GM19025 (cell line): Measurements from ENCODE around the gene STK33.
A peak's percentile ranks its signal among the peaks of the same experiment; 100 is the strongest.

Experiments
- ATAC-seq: cut with Tn5 transposase; IDR thresholded peaks from one replicate; pipeline ENCODE4 v1.9.1; 2021; ENCODE audit warnings: mild to moderate bottlenecking, low read depth, moderate library complexity; ENCODE audit not compliant: unreplicated experiment

STK33 gene

DNA sequence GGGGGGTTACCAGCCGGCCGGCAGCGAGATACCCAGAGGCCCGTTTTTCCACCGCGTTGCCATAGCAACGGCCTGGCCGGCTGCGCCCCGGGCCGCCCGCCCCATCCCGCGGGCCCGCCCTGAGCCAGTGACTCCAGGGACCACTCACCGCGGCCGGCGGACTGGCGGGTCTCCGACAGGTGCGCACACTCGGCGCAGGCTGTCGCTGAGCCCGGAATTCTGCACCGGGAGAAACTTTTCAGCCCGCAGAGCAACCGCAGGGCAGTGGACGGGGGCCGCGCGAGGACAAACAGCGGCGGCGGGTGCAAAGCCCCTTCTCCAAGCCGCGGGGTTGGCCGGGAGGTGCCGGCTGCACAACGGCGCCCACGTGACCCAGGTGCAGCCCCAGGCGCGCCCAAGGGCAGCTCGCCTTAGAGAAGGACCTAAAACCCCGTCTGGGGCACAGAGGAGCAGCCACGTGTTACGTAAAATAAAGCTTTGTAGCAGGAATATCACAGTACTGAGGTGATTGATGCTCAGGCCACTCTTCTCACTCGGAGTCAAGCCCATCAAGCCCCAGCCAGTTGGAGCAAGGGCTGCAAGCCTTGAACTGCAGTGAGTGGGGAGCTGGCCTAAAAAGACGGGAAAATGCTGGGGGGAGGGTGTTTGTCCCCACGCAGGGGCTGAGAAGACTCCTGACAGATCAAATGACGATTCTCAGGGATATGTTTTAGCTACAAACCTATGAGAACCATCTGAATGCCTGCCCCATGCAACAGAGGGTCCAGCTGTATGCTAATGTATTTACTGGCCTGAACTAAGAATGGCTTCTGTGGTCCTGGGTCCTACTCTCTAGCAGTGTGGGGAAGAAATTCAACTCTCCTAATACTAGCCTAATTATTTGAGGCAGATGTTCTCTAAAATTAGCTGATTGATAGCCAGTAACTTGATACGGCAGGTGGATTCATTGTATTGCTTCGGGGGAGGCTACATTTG is at the start of gene STK33:
STK33 (minus strand) TSS at position 294 of the 975 bp plus-strand sequence. CDS start 119,323 bp downstream, outside the sequence.
- ATAC-seq = peak; percentile 94

DNA sequence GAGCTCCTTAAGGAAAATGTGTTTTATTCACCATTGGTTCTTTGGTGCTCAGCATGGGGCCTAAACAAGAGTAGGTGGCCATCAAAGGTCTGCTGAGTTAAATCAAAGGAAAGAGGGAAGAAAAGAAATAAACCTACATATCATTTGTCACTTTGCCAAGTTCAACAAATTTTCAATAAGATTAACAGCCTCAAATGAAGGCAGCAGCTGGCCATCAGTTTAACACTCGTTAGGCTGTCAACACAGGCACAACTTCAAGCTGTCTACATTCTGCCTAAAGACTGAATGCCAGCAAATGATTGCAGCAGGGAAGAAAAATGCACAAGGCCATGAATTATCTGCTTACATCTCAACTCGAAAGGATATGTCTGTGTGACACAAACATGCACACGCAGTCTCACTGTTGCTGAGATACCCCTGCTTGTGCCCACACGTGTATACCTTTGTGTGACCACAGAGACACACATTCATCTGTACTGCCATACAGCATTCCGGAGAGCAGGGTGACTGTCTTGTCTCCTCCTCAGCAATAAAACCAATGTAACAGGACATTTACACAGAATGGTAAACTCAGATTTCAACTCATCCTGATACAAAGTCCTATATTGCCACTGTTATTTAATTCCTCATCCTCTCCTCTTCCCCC is 48.3 kb upstream of the STK33 start:
- ATAC-seq = no peak

DNA sequence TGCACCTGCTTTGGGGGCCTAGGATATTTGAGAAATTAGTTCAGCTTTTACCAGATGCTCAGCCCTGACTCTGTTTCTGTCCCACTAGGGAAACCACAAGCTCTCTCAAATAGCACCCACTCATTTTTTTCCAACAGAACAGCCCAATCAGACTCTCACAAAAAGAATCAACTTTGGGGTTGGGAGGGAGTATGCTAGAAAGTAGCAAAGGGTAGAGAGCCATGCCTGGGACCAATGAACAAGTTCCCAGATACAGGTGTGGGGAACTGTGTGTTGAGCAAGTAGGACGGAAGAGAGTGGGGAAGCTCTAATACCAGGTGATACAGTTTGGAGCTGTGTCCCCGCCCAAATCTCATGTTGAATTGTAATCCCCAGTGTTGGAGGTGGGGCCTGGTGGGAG is 47.3 kb upstream of the STK33 start:
- no peak for ATAC-seq

DNA sequence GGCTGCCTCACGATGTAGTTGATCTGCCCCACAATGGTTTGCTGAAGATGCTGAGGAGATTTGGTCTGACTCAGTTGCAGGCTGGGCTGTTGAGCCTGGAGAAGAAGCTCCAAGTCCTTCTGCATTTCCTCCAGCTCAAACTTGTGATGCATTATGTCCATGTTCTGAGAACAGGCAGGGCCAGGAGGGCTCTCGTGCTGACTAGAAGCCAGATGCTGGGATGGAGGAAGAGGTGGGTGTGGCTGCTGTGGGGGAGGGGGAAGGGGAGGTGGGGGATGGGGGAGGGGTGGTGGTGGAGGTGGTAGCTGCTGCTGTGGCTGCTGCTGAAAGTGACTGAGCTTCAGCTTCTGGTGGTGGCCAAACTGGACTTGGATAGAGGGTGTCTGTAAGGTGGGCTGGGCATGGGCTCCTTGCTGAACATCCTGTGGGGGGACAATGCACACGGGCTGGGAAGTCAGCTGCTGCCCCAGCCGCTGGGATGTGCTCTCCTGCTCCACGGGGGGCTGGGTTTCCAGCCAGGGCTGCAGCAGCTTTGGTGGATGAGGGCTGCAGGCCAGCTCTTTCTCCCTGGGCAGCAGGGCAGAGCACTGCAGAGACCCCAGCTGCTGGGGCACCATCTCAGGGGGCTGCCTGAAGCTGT is 46.4 kb upstream of the STK33 start:
- no peak for ATAC-seq

DNA sequence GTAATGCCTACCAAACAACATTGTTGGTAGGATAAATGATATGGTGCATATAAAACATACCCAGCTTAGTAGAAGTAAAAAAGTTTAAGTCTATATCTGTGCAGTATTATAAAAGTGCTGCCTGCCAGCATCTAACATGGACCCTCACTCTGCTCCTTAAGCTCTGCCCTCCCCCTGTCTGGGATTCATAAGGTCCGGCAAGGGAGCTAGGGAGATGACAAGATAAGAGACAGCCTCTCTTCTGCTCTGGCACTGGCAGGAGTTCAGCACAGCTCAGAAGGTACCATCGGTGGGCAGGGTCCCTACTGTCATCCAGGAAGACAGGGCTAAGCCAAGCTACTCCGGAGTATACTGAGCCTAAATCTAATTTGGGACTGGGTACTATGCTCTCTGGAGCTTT is 45.6 kb upstream of the STK33 start:
- no peak for ATAC-seq

DNA sequence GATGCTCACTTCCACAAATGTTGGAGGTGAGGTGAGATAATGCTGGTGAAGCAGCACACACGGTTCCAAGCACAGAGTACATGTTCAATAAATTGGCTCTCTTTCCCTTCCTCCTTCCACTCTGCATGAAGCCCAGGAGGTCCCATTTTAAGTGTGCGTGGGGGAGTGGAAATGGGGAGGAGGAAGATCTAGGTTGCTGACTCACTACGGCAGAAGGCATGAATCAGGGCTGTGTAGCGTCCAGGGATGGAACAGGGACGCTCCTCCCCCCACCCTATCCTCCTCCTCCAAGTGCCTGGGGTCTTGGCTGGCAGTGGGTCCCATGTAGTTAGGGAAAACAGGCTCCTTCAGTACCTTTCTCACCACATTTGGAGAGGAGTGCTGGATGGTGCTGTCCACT is 44.3 kb upstream of the STK33 start:
- no peak for ATAC-seq

DNA sequence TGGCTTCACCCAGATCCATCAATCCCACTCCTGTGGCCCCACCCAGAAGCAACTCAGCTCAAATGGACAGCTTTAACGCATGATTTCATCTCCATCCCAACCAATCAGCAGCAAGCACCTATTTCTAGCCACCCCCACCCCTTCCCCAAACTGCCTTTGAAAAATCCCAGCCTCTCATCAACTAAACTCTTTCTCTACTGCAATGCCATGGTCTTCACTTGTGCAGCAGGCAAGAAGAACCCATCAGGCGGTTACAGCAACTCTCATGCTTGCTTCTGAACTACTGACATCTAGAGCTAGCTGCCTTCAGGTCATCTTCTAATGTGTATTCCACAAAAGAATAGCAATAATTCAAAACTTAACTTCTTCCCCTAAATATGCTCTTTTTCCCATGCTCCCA is 42.1 kb upstream of the STK33 start:
- ATAC-seq = no peak

DNA sequence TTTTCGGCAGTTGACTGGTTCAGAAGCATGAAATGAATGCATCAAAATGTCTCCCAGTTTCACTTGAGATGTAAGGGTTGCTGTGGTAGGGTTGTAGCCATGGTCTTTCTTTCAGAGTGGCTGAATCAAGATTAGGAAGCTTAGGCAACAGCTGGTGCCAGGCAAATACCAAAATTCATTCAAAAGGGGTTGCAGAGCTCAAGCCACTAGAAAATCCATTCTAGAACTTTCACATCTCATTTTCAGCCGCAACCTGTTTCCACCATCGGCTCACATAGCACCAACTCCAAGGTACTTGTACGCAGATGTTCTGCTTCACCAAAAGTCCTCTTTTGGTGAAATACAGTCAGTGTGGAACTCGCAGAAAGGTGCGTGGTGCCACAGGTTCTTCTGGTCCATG is 40.5 kb upstream of the STK33 start:
- no peak for ATAC-seq

DNA sequence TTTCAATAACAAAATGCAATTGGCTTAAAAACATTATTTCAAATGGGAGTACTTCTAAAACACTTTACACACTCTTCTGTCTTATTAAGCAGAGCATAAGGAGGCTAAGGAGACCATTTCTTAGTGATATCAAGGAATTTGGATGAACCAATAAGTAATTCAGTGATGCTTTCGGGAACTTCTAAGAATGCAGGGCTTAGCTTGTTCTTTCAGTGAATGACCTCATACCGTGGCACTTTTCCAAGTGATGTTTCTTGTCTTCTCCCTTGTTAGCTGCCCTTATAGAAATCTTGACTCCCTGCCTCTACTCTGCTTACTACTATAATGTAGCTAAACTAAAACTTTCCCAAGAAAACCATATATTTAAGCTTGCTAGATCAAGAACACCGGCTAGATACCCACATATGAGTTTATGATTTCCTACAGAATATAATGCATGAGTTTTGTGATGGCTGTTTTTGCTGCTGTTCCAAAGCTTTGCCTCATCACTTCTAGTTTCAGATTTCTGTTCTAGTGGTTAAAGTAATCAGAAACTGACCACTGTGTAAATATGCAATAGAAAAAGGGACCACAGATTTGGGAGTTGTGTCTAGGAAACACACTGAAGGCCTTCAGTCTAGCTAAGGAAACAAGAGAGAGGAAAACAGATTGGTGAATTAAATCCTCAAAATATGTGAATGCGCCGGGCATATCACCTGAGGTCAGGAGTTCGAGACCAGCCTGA is 37.5 kb upstream of the STK33 start:
- ATAC-seq = no peak

DNA sequence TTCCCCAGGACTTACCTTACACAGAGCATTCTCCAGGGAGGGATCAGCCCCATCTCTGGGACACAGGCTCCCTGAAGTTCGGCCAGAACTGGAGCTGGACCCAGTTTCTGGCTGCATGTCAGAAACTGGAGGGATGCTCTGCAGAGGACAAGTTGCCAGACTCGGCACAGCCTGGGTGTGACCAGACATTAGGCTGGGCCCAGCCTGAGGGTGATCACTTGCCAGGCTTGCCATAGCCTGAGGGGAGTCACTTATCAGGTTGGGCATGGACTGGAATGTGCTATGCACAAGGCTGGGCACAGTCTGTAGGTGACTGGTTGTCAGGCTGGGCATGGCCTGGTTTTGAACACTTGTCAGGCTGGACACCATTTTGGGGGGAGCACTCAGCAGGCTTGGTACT is 30.7 kb upstream of the STK33 start:
- ATAC-seq = no peak

DNA sequence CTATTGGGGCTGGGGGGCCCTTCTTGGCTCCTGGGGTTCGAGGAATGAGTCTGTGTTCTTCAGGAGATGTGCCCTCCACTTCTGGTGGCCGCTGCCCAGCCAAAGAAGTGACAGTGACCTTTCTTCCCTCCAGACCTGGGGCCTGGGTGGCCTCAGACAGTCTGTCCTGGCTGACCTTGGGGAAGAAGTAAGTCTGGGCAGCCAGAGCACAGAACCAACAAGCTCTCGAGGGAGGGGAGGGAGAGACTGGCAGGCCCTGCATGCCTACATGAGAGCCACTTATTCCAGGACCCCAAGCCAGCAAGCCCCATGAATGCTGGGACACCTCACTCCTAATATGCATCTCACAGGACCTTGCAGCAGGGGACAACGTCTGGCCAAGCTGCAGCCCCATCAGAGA is 27.1 kb upstream of the STK33 start:
- ATAC-seq = no peak

DNA sequence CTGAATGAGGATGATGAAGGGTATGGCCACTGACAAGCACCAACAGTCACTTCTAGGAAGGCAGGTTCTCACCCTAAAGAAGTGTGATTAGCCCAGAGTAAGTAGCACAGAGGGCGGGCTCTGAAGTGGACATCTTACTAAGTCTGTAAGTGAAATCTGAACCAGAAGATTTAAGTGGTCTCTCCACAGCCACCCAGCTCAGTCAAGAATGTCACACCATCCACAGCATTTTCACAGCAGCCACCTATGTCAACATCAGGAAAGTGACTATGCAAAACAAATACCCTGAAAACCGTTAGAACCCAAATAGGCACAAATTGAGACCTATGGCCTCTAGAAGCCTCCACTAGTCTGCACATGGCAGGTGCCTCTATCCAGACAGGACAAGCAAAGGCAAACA is 23.0 kb upstream of the STK33 start:
- no peak for ATAC-seq

DNA sequence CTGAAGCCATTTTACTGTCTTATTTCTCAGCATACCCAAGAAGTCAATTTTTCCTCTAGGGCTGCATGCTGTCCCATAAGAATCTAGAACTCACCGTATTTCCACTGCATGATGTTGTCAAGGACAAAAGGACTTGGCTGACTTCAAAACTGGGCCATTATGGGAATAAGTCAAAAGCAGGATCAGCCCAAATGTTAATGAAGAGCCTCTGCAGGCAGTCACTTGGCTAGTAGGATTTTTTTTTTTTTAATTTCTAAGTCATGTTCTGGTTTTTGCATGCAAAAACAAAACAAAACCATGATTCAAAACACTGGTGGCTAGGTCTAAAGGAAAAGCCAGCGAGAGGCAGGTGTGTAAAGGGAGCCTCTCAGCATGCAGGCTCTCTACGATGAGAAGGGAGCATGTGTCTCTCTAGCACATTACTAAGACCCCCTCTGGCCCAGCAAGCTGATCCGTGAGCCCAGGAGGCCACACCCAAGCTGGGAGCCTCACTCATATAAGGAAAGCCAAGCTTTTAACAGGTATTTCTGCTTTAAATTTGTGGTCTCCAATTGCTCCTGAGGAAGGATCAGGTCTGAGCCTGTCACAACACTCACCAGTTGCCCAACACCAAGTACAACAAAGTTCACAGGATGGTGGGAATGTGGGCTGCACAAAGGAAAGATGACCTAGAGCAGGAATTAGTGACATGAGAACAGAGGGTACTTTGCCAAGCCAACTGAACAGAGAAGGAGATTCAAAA is 21.4 kb upstream of the STK33 start:
- ATAC-seq = no peak

DNA sequence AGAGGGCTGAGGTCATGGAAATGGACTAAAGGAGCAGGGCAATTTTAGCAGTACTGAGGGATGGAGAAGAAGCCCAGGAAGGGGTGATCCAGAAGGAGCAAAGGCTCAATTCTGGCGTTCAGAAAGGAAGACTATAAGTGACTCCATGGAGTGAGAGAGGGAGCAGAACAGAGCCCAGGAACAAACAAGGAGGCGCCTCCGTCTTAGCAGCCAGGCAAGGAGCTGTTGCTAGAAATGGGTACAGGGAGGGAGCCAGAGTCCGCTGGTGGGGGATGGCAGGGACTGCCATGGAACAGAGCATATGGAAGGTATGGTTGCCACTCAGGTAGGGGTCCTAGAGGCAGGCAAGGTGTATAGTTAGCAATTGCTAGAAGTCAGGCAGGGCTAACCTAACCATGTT is 20.5 kb upstream of the STK33 start:
- no peak for ATAC-seq

DNA sequence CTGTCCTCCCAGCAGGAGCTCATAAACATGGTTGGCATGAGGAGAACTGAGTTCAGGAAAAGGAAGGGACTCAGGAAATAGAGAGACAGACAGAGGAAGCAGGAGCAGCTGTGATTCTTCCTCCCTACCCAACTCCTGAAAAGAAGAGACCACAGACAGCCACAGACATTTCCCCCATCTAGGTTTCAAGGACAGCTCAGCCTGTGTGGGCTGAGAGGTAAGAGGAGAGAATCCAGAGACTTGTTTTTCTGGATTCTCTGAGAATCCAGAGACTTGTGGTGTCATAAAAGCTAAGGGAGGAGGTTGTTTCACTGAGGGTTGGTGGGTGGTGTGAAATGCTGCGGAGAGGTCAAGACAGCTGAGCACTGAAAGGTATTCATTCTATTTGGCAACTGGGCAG is 19.0 kb upstream of the STK33 start:
- no peak for ATAC-seq

DNA sequence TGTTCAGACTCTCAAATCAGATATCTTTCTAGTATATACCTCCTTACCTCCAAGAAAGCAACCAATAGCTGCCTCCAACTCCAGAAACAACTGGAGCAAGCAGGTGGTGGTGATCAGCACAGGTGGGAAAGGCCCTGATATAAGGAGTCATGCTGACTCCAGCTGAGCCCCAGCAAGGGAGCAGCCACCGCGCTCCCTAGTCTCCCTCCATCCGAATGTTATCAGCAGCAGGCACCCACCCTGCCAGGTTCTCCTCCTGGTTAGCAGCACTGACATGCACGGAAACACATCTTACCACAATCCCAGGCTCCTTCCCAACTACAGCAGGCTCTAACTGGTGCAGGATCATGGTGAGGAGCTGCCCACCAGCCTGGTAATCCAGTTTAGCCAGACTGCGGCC is 18.5 kb upstream of the STK33 start:
- ATAC-seq = no peak

DNA sequence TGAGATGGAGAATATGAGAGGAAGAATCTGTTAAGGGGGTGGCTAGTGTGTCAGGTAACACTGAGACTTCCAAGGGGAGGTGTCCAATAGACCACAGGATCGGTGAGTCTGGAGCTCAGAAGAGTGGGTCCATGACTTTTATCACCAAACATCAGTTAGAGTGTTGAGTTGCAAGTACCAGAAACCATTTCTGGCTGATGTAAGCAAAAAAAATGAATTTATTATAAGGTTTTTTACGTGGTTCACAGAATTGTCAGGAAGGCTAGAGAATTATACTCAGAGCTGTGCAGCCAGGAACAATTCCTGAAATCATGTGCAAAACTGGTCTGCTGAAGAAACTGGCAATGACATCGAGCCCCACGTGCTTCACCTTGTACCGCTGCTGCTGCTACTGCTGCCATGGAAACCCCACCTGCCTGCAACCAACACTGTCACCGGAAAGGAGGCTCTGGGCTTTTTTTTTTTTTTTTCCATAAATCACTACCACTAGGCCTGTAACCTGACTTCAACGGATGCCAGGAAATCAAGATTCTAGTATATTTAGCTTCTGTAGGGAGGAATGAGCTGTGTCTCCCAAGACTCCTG is 16.6 kb upstream of the STK33 start:
- no peak for ATAC-seq

DNA sequence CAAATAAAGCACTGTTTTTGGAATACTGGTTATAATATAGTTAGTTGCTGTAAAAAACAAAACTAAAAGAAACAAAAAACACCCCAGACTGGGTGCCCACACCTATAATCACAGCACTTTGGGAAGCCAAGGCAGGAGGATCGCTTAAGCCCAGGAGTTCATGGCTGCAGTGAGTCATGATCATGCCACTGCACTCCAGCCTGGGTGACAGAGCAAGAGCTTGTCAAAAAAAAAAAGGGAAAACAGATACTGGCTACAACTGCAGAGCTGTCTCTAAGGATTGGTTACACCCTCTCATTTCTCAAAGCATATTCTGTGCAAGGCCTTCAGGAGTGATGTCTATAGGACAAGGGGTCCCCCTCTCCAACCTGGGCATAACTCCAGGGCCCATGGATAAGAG is 14.6 kb upstream of the STK33 start:
- no peak for ATAC-seq

DNA sequence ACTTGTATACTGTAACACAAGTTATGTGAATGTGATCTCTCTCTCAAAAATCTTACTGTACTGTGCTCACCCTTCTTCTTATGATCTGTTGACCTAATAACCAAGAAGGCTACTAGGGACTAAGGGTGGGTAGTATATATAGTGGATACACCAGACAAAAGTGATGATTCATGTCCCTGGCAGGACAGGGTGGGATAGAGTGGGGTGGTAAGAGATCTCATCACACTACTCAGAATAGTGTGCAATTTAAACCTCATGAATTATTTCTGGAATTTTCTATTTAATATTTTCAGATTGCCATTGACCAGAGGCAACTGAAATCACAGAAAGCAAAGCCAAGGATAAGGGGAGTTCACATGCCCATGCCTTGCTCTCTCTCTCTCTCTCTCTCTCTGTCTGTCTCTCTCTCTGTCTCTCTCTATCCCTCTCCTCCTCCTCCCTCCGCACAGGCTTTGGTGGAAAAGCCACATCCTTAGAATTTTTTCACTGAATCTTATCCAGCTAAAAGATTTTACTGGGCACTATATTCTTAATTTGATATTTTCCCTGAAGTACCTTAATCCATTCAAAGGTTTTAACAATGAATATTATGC is 12.0 kb upstream of the STK33 start:
- no peak for ATAC-seq
